GM19025 (cell line): ENCODE measurements around the gene ITSN1.

Source experiments
- ATAC-seq: cut with Tn5 transposase; IDR thresholded peaks from one replicate; pipeline ENCODE4 v1.9.1; 2021; ENCODE audit warnings: mild to moderate bottlenecking, low read depth, moderate library complexity; ENCODE audit not compliant: unreplicated experiment

ITSN1 gene

GRCh38 chr21:33878824-33879223 is 236.5 kb downstream of the ITSN1 start:
- ATAC-seq = no peak

- ATAC-seq = no peak
These were observed 238.3 kb downstream of the ITSN1 start for GRCh38 chr21:33880626-33881025.

GRCh38 chr21:33881689-33882440 is 239.6 kb downstream of the ITSN1 start:
- no peak for ATAC-seq

GRCh38 chr21:33883118-33883517 is 240.8 kb downstream of the ITSN1 start:
- no peak for ATAC-seq

GRCh38 chr21:33884376-33885171 is 242.3 kb downstream of the ITSN1 start:
- ATAC-seq = no peak

GRCh38 chr21:33885172-33885514 is 242.8 kb downstream of the ITSN1 start:
- no peak for ATAC-seq

GRCh38 chr21:33886321-33886720 is 244.0 kb downstream of the ITSN1 start:
- no peak for ATAC-seq

GRCh38 chr21:33890187-33890586 is 247.9 kb downstream of the ITSN1 start:
- ATAC-seq = no peak

GRCh38 chr21:33892853-33893252 is 250.6 kb downstream of the ITSN1 start:
- ATAC-seq = no peak

- ATAC-seq = no peak
These were observed 251.6 kb downstream of the ITSN1 start for GRCh38 chr21:33893917-33894316.

- no peak for ATAC-seq
These were observed 252.5 kb downstream of the ITSN1 start for GRCh38 chr21:33894736-33895288.

- ATAC-seq = no peak
These were observed 253.1 kb downstream of the ITSN1 start for GRCh38 chr21:33895356-33895755.

GRCh38 chr21:33896691-33897090 is 254.4 kb downstream of the ITSN1 start:
- ATAC-seq = no peak

GRCh38 chr21:33897098-33897497 is 254.8 kb downstream of the ITSN1 start:
- no peak for ATAC-seq

GRCh38 chr21:33897739-33898138 is 255.4 kb downstream of the ITSN1 start:
- ATAC-seq = no peak

- no peak for ATAC-seq
These were observed 256.3 kb downstream of the ITSN1 start for GRCh38 chr21:33898586-33898985.

- no peak for ATAC-seq
These were observed 256.9 kb downstream of the ITSN1 start for GRCh38 chr21:33899199-33899598.

- no peak for ATAC-seq
These were observed 259.3 kb downstream of the ITSN1 start for GRCh38 chr21:33901412-33902288.

- no peak for ATAC-seq
These were observed 260.0 kb downstream of the ITSN1 start for GRCh38 chr21:33902349-33902748.

GRCh38 chr21:33904041-33904440 is 261.7 kb downstream of the ITSN1 start:
- ATAC-seq = no peak

- ATAC-seq = no peak
These were observed 266.5 kb downstream of the ITSN1 start for GRCh38 chr21:33908760-33909159.
